Measurements from ENCODE around the gene DHCR24. TPM values are rescaled to one million over a fixed set of nuclear protein-coding genes. Genes with fewer than 3 reads are reported as not detected.

The DHCR24 gene
- total RNA-seq, 2 experiments from 2014 or later = 59.5 to 64.7 TPM

DNA sequence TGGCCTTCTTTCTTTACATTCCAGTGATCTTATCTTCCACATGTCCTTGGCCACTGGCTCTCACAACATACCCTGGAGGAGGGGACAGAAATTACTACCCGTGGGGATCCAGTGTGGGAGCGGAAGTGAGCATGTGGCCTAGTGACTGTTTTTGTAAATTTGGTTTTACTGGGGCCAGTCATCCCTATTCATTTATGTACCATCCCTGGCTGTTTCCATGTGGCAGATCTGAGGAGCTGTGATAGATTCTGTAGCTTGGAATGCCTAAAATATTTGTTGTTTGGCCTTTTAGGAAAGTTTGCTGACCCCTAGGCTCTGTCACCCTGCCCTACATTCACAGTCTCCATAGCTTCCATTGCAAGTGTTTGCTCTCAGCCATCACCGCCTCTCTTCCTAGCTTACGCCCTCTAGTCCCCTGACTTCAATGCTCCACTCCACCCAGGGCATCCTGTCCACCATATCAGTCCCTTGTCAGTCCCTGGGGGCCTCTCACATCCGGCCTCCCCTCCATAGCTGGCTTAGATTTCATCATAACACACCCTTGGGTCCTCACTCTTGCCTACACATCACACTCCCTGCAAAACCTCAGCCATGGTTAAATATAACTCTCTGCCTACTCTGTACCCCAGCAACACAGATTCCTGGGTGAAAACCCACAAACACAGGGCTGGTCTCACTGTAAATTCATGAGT is 25.8 kb downstream of the DHCR24 start:
- Mint-ChIP-seq H3K27me3 (no peaks in the 10 kb centered on the region), H3K4me1 (ENCODE audit: low read depth) (no peaks in the 10 kb centered on the region), H3K27ac (peak overlapping the region; percentile 4), H3K36me3 (ENCODE audit: low read depth) (peaks cover 59% of the 10 kb centered on the region), H3K9me3 (no peaks in the 10 kb centered on the region), H3K4me3 (no peak overlapping the region)
- TF ChIP-seq, protein P1, sequence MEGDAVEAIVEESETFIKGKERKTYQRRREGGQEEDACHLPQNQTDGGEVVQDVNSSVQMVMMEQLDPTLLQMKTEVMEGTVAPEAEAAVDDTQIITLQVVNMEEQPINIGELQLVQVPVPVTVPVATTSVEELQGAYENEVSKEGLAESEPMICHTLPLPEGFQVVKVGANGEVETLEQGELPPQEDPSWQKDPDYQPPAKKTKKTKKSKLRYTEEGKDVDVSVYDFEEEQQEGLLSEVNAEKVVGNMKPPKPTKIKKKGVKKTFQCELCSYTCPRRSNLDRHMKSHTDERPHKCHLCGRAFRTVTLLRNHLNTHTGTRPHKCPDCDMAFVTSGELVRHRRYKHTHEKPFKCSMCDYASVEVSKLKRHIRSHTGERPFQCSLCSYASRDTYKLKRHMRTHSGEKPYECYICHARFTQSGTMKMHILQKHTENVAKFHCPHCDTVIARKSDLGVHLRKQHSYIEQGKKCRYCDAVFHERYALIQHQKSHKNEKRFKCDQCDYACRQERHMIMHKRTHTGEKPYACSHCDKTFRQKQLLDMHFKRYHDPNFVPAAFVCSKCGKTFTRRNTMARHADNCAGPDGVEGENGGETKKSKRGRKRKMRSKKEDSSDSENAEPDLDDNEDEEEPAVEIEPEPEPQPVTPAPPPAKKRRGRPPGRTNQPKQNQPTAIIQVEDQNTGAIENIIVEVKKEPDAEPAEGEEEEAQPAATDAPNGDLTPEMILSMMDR (IDR thresholded peaks at IDR 0.05) = no peak
- ATAC-seq (peak; percentile 30), DNase-seq (peak; percentile 3)
- POLR2A ChIA-PET = interaction anchor here (1.2 kb wide), 1 partner anchor 10 kb away, joined by 3 read pairs; no protein-coding TSS in a partner anchor
- intact Hi-C loops (cut with micrococcal nuclease) = no loop called here
- CTCF ChIA-PET = no interaction called here

DNA sequence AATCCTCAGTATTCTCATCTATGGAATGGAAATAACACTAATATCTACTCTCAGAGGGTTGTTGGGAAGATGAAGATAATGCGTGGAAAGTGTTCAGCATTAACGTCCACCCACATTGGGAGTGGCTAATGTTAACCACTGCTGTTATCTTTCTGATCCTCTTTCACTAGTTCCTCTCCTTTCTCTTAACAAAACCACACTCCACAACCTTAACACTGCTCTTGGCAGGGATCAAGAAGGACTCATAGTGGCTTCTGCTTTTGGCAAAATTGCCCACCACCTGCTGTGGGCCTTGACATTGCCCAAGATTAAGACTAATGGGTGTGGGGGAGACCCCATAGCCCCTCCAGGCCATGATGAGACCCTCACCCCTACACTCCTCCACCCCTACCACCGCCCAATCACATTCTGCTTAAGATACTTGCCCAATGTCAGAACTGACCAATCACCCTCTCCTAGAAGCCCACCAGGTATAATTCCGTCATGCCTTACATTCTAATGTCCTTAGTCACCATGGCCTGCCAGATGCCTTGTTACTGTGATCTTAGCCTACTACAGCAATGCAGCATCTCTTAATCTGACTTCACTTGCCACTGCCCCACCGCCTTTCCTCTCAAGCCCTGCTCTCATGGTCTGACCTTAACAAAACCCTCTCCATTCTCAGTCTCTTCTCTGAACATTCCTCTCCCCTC is 27.1 kb downstream of the DHCR24 start:
- TF ChIP-seq, protein P1 (IDR thresholded peaks at IDR 0.05) = no peak
- ChIA-PET POLR2A (no interaction called here), CTCF (no interaction called here)
- Mint-ChIP-seq H3K36me3 (ENCODE audit: low read depth) (peaks cover 57% of the 10 kb centered on the region), H3K4me1 (ENCODE audit: low read depth) (no peaks in the 10 kb centered on the region), H3K9me3 (no peaks in the 10 kb centered on the region), H3K4me3 (no peak overlapping the region), H3K27me3 (no peaks in the 10 kb centered on the region), H3K27ac (no peak overlapping the region)
- no peak for DNase-seq
- ATAC-seq = no peak
- intact Hi-C loops (cut with micrococcal nuclease) = no loop called here

DNA sequence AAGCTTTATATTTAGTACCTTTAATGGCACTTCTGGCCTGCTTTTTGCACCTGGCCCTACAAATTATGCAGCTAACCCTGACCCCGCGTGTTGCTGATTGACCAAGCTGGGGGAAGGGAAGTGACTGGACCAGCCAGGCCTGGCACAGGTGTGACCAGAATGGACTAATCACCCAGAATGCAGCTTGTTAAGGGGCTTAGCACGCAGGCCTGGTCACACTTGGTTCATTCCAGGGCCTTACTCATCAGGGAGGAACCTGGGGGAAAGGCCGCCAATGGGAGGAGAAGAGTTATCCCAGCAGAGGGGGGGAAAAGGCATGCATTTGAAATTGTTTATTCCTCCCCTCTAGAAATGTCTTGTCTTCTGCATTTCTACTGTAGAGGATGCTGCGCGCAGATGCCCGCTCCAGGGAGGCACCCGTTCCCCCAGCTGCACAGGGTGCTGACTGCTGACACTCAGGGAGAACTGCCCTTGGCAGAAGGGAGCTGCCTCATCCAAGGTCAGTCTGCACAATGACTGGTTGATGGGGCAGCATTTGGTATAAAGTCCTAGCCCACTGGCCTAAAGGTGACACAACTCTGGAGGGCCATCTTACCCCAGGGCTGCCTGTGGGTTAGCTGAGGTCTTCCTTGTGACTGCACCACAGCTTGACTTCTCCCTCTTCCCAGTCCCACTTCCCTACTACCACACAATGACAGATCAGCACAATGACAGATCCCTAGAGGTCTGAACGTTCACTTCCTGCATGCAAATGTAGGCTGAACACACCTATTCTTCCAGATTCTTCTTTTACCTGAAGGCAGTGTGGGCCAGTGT is 29.0 kb downstream of the DHCR24 start:
- ChIA-PET CTCF (interaction anchor here (1.1 to 1.5 kb wide), 2 partner anchors 40 to 87 kb away, joined by 3 to 5 read pairs; no protein-coding TSS in a partner anchor), POLR2A (interaction anchor here (0.9 to 1.2 kb wide), 2 partner anchors 11 to 12 kb away, joined by 3 read pairs; no protein-coding TSS in a partner anchor)
- no peak for DNase-seq
- TF ChIP-seq, protein P1 (IDR thresholded peaks at IDR 0.05) = no peak
- Mint-ChIP-seq H3K4me3 (no peak overlapping the region), H3K36me3 (ENCODE audit: low read depth) (peaks cover 48% of the 10 kb centered on the region), H3K4me1 (ENCODE audit: low read depth) (no peaks in the 10 kb centered on the region), H3K27ac (no peak overlapping the region), H3K27me3 (no peaks in the 10 kb centered on the region), H3K9me3 (no peaks in the 10 kb centered on the region)
- intact Hi-C loops (cut with micrococcal nuclease) = no loop called here
- ATAC-seq = no peak

DNA sequence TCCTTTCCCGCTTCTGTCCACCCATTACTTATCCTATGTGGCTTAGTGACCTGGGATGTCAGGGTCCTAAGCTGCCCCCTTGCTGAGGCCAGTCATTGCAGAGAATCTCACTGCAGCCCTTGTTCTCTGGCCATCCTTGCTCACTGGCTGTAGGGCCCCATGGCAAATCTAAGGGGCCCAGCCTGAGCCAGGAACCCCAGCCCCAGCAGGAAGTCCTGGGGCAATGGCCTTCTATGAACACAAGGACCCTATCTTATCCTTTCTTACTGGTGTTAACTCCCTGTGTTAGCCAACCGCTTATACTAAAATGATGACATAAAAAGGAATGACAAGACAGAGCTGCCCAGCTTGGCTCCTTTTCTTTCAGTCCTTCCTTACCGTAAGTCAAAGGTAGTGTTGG is 29.9 kb downstream of the DHCR24 start:
- no peak overlapping the region for H3K4me3 Mint-ChIP-seq
- DNase-seq (no peak), ATAC-seq (no peak)
- ChIA-PET CTCF (interaction anchor here (1.1 kb wide), 1 partner anchor 40 kb away, joined by 3 read pairs; no protein-coding TSS in a partner anchor), POLR2A (no interaction called here)
- peaks cover 48% of the 10 kb centered on the region for H3K36me3 Mint-ChIP-seq (ENCODE audit: low read depth)
- H3K4me1 Mint-ChIP-seq (ENCODE audit: low read depth) = no peaks in the 10 kb centered on the region
- TF ChIP-seq, protein P1 (IDR thresholded peaks at IDR 0.05) = no peak
- no peak overlapping the region for H3K27ac Mint-ChIP-seq
- no peaks in the 10 kb centered on the region for H3K27me3 Mint-ChIP-seq
- intact Hi-C loops (cut with micrococcal nuclease) = no loop called here
- no peaks in the 10 kb centered on the region for H3K9me3 Mint-ChIP-seq

Measured in activated CD8-positive, alpha-beta T cell treated with anti-CD3 and anti-CD28 coated beads for 36 hours (primary cell).